ENCODE data around the gene ANKRD6.

DNA sequence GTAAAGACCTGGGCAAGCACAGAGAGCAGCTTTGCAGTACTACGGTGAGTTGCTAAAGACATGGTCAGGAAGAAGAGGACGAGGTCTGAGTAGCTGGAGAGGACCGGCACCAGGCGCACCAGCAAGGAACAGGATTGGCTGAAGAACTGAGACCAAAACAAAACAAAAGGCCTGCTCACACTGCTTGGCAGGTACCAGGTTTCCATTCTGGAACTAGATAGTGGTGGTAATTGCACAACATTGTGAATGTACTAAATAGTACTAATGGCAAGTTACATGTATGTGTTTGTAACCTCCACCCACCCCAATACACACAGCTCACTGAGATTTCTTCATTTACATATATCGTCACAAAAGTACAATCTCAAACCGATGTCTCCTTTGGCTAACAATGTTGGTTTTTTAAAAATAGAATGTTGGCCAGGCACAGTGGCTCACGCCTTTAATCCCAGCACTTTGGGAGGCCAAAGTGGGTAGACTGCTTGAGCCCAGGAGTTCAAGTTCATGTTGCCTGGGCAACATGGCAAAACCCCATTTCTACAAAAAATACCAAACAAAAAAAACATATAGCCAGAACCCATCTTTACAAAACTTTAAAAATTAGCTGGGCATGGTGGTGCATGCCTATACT, 238.1 kb downstream of the ANKRD6 start:
- TF ChIP-seq, protein P1, sequence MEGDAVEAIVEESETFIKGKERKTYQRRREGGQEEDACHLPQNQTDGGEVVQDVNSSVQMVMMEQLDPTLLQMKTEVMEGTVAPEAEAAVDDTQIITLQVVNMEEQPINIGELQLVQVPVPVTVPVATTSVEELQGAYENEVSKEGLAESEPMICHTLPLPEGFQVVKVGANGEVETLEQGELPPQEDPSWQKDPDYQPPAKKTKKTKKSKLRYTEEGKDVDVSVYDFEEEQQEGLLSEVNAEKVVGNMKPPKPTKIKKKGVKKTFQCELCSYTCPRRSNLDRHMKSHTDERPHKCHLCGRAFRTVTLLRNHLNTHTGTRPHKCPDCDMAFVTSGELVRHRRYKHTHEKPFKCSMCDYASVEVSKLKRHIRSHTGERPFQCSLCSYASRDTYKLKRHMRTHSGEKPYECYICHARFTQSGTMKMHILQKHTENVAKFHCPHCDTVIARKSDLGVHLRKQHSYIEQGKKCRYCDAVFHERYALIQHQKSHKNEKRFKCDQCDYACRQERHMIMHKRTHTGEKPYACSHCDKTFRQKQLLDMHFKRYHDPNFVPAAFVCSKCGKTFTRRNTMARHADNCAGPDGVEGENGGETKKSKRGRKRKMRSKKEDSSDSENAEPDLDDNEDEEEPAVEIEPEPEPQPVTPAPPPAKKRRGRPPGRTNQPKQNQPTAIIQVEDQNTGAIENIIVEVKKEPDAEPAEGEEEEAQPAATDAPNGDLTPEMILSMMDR (IDR thresholded peaks at IDR 0.05): no peak
- TF ChIP-seq POLR2A (IDR thresholded peaks at IDR 0.05): no peak
